Stimulated activated CD4-positive, alpha-beta T cell treated with anti-CD3 and anti-CD28 coated beads, Interleukin-4, amount 100 ng/mL, for 1 hour (primary cell): ENCODE data around the gene RAB3D.
"Not testable (repeated sequence)": the region's sequence is repeated elsewhere in the genome, so short reads cannot be mapped to it uniquely, and the experiment has no call there.

Experiments used
- DNase-seq: peaks from one replicate; pipeline ENCODE4 v3.0.0-alpha.2; 2020

The RAB3D gene

DNA sequence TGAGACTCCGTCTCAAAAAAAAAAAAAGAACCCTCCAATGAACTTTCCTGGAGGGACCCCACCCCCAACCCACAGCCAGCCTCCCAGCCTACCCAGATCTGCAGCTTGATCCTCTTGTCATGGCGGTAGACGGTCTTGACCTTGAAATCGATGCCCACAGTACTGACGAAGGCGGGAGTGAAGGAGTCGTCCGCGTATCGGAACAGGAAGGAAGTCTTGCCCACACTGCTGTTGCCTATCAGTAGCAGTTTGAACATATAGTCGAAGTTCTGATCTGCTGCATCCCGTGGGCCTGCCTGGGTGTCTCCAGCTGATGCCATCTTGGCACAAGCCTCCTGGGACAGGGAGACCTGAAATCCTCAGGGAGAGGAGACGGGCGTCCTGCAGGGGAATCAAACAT is 2.4 kb downstream of the RAB3D start:
- no peak for DNase-seq

DNA sequence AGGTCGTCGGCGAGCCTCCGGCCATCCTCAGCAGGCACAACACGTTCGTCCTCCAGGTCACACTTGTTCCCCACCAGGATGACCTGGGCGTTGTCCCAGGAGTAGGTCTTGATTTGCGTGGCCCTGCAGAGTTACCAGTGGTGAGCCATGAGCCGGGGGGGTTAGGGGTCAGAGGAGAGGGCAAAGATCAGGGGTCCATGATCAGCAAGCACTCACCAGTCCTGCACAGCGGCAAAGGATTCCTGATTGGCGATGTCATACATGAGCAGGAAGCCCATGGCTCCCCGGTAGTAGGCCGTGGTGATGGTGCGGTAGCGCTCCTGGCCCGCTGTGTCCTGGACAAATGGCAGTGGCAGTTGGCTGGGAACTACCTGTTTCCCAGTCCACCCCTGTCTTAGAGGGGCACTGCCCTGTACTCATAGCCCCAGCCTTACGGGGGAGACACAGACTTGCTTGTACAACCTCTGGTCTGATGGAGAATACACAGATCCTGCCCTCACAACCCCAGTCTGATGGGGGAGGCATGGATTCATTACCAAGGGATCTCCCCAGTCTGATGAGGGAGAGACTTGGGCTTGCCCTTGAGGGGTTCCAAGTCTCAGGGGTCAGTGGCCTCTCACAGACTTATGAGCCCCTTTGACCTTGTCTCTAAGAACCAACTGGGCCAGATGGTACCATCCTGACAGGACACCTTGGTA is 3.9 kb downstream of the RAB3D start:
- no peak for DNase-seq

- not testable (repeated sequence) for DNase-seq
Observed at GRCh38 chr19:11333838-11334237, 5.6 kb downstream of the RAB3D start.

DNA sequence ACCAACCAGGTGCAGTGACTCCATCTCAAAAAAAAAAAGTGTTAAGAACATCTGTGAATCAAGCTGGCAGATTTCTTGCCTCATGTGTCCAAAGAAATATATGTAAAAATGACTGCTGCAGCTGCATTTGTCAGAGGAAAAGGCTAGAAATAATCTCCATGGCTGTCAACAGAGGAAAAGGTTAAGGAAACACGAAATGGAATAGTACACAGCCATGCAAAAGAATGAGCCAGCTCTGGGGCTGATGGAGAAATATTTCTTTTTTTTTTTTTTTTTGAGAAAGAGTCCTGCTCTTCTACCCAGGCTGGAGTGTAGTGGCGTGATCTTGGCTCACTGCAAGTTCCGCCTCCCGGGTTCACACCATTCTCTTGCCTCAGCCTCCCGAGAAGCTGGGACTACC is 6.6 kb downstream of the RAB3D start:
- DNase-seq, result no peak

- no peak for DNase-seq
Observed at GRCh38 chr19:11331502-11331901, 8.0 kb downstream of the RAB3D start.

DNA sequence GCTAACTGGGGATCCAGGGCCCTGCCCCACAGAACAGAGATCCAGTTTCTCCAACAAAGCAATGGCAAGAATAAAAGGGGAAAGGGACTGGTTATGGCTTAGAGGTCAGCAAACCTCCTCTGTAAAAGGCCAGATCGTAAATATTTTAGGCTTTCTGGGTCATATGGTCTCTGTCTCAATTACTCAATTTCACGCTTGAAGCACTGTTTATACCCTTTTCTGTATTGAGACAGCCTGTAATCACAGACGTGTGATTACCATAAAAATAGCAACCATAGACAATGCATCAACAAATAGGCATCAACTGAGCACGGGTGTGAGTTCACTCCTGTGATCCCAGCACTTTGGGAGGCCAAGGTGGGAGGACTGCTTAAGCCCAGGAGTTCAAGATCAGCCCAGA is 9.3 kb downstream of the RAB3D start:
- DNase-seq, result no peak

DNA sequence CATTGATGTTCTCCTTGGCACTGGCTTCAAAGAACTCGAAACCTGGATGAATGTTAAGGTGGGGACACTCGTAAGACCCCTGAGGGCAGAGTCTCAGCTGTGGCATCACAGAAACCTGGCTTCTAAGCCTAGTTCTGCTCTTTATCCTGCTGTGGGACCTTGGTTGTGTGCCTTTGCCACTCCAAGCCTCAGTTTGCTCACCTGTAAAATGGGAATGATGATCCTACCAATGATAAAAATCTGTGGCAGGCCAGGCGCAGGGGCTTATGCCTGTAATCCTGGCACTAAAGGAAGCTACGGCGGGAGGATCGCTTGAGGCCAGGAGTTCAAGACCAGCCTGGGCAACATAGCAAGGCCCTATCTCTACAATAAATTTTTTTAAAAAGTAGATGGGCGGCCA is 13.9 kb downstream of the RAB3D start:
- no peak for DNase-seq

DNA sequence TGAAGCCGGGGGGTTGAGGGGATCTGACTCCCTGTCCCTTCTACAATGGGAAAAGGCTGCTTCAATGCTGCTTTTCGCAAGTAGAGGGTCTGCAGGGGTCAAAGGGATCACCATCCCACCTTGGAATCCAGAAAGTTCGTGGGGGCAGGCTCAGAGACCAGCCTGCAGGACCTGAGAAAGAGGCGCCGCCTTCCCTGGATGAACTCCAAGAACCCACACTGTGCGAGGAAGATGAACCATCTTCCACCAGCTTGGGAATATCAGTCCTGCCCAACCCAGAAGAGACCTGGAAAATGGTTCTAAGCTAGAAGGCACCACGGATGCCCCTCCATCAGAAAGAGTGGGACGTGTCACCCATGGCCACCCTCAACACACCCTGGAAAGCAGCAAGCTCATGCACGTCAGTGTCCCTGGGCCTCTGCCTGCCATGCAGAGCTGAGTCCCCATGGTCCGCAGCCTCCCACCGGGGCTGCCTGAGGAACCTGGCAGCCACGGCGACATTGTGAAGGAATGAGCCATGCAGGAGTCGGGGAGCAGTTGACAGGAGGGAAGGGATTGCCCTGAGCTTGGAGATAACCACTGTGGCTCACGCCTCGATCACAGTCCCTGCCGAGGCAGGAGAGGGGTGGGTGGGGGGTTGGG is 14.6 kb downstream of the RAB3D start:
- no peak for DNase-seq

DNA sequence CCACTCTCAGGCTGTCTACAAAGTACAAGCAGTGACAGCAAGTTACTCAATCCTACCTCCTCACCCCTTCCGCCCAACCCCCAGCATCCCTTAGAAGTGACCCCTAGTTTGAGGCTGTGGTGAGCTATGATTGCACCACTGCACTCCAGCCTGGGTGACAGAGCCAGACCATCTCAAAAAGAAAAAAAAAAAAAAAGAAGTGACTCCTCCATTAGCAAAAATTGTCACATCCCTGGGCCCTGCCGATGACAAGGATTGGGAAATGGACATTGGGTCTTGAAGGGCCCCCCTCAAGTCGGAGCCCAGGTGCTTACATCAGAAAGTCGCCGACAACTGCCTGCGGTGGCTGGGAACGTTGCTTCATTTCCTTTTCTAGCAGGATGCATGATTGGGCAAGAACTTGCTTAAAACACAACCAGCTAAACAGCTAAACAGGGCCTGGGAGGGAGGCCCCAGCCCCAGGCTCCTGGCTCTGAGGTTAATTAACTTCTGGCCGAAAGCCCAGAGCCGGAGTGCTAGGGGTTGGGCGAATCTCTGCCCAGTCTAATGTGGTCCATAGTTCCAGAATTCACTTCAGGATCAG is 15.3 kb downstream of the RAB3D start:
- peak; percentile 13 for DNase-seq

GRCh38 chr19:11323601-11324078 is 15.8 kb downstream of the RAB3D start:
- DNase-seq, result no peak

DNA sequence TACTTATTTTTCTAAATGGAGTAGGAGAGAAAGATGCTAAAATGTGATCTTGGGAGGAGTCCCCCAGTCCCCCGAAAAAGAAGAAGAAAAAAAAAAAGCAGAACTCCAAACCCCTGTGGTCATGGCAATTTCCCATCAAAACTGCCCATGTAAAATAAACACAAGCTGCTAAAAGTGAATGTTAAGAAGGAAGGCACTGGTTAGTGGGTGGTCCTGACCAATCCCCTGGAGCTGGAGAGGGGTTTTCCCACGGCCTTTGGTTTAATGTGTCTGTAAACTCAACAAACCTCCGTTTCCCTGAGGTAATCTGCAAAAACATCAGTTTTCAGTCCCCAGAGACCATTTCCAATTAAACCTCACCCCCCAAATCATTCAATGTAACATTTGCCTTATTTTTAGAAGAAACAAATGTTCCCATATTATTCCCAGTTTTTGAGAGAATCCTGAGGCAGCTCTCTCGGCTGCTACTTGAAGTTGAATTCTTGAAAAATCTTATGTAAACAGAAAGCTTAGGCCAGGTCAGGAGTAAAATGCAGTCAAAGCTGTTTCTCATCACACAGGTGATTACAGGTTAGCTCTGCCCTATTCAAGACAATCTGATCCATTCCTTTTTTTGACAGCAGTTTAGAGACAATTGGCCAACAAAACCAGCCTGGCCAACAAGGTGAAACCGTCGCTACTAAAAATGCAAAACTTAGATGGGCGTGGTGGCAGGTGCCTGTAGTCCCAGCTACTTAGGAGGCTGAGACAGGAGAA is 17.0 kb downstream of the RAB3D start:
- DNase-seq, result no peak

- no peak for DNase-seq
Observed at GRCh38 chr19:11321191-11322126, 18.0 kb downstream of the RAB3D start.

DNA sequence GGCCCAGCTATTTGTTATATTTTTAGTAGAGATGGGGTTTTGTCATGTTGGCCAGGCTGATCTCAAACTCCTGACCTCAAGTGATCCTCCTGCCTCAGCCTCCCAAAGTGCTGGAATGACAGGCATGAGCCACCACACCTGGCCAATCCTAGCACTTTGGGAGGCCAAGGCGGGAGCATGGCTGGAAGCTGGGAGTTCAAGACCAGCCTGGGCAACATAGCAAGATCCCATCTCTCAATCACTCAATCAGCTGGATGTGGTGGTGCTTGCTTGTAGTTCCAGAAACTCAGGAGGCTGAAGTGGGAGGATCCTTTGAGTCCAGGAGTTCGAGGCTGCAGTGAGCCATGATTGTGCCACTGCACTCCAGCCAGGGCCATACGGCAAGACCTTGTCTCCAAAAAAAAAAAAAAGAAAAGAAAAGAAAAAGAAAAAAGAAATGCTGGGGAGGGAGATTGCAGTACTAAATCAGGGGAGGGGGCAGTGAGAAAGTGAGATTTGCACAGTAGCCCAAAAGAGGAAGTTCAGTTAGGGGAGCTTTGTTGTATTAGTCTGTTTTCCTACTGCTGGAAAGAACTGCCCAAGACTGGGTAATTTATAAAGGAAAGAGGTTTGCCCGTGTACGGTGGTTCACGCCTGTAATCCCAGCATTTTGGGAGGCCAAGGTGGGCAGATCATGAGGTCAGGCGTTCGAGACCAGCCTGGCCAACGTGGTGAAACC is 19.0 kb downstream of the RAB3D start:
- not testable (repeated sequence) for DNase-seq

GRCh38 chr19:11306337-11306736 is 33.1 kb downstream of the RAB3D start:
- DNase-seq, result no peak

DNA sequence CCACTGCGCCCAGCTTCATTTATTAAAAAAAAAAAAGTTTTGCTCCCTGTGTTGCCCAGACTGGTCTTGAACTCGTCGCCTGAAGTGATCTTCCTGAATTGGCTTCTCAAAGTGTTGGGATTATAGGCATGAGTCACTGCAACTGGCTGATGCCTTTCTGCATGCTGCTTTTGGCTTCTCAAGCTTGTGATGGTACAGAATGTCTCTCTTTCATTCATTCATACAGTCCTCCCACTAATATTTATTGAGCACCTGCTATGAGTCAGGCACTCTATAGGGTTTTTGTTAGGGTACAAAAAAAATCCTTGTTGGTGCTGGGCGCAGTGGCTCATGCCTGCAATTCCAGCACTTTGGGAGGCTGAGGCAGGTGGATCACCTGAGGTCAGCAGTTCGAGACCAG is 34.5 kb downstream of the RAB3D start:
- no peak for DNase-seq

DNA sequence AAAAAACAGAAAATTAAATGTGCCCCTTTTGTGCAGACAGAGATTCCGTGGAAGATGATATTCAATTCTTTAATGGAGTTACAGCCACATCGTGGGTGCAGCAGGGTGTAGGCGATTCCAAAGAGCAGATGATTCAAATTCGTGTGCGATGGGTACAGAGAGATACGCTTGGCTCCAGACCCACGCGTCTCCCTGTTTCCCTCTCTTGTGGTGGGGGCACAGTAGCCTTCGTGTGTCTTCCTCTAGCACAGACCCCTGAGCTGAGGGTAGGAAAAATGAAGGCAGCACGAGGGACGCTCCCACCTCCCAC is 38.7 kb downstream of the RAB3D start:
- no peak for DNase-seq

- no peak for DNase-seq
Observed at GRCh38 chr19:11299946-11300810, 39.3 kb downstream of the RAB3D start.

GRCh38 chr19:11296264-11296663 is 43.2 kb downstream of the RAB3D start:
- no peak for DNase-seq

DNA sequence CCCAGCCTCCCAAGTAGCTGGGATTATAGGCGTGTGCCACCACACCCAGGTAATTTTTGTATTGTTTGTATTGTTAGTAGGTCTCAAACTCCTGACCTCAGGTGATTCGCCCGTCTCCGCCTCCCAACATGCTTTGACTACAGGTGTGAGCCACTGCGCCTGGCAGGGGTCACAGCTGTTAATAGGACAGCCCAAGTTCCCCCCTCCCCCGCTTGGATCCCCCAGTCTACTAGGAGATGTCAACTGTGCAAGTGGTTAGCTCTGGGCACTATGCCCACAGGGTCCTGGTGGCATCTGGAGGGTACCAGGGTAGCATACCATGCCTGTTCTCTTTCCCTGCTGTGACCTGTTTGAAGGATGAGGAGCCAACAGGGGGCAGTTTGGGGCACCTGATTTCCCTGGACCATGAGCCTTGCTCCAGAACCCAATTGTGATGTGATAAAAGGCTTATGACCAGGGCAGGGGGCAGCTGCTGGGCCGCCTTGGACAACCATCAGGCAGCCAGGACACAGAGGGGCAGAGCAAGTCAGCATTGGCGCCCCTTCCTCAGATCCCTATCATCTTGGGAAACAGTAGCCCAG is 43.7 kb downstream of the RAB3D start, which contains the start of gene TSPAN16:
Gene TSPAN16, plus strand, starts transcription at position 496 of the 581 bp plus-strand sequence. CDS start 138 bp downstream, outside the sequence.
- DNase-seq, result no peak

DNA sequence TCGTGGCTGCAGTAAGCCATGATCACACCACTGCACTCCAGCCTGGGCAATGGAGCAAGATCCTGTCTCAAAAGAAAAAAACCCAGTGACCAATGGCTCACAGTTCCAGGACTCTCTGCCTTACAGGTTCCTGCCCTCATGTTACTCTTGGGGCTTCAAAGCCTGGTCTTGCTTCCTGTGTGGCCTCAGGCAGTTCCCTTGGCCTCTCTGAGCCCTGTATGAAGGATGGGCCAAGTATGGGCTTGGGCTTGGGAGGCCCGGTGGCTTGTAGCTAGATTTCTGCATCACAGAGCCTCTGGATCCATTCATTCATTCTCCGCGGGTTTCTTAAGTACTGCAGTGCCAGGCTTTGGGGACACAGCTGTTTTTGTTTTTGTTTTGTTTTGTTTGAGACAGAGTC is 44.3 kb downstream of the RAB3D start:
- no peak for DNase-seq
